GM23338 (cell line): Measurements from ENCODE around the gene TNFRSF4. TPM values are rescaled to one million over a fixed set of nuclear protein-coding genes. Genes with fewer than 3 reads are reported as not detected.

Source experiments
- ATAC-seq: fragments of 200-7000 bp; cut with Tn5 transposase; 3 replicates; pipeline ENCODE4 v1.9.1; 2020
- DNase-seq: peaks from one replicate; pipeline ENCODE4 v3.0.0-alpha.2; 2015; ENCODE audit warnings: low spot score
- H2AFZ ChIP-seq: fragments of 200-600 bp; sonication (generic); 2 replicates; pipeline ENCODE4 v1.8.0; 2016; ENCODE audit warnings: antibody characterized with exemption, mild to moderate bottlenecking, moderate library complexity
- H3F3A ChIP-seq: fragments of 200-600 bp; sonication (generic); replicated peaks from 2 replicates; pipeline ENCODE4 v1.8.0; 2017; ENCODE audit warnings: antibody characterized with exemption, mixed run types, low read depth
- H3K27ac ChIP-seq: fragments of 200-600 bp; sonication (generic); 2 replicates; pipeline ENCODE4 v1.6.1; 2016; ENCODE audit warnings: low read depth
- H3K27me3 ChIP-seq: fragments of 200-600 bp; sonication (generic); 2 replicates; pipeline ENCODE4 v1.8.0; 2016; ENCODE audit warnings: mild to moderate bottlenecking, mixed run types, moderate library complexity; ENCODE audit not compliant: insufficient read depth
- H3K36me3 ChIP-seq: fragments of 200-600 bp; sonication (generic); 2 replicates; pipeline ENCODE4 v1.8.0; 2016; ENCODE audit warnings: mild to moderate bottlenecking; ENCODE audit not compliant: insufficient read depth
- H3K4me1 ChIP-seq: fragments of 200-600 bp; sonication (generic); 2 replicates; pipeline ENCODE4 v1.8.0; 2016; ENCODE audit warnings: mild to moderate bottlenecking, moderate library complexity; ENCODE audit not compliant: insufficient read depth
- H3K4me2 ChIP-seq: fragments of 200-600 bp; sonication (generic); 2 replicates; pipeline ENCODE4 v1.7.1; 2017; ENCODE audit warnings: mixed run types
- H3K4me3 ChIP-seq: fragments of 200-600 bp; sonication (generic); 2 replicates; pipeline ENCODE4 v1.6.1; 2016; ENCODE audit warnings: mixed run types
- H3K79me2 ChIP-seq: fragments of 200-600 bp; sonication (generic); replicated peaks from 2 replicates; pipeline ENCODE4 v1.8.0; 2017; ENCODE audit warnings: mild to moderate bottlenecking; ENCODE audit not compliant: insufficient read depth
- H3K9me2 ChIP-seq: fragments of 200-600 bp; sonication (generic); 2 replicates; pipeline ENCODE4 v1.8.0; 2017; ENCODE audit not compliant: insufficient read depth
- H4K20me1 ChIP-seq: fragments of 200-600 bp; sonication (generic); replicated peaks from 2 replicates; pipeline ENCODE4 v1.8.0; 2017; ENCODE audit warnings: mild to moderate bottlenecking; ENCODE audit not compliant: insufficient read depth
- H3K27ac Mint-ChIP-seq: 2 replicates; pipeline ENCODE4 v1.8.0; 2020; ENCODE audit warnings: inconsistent platforms, mild to moderate bottlenecking, moderate library complexity, mixed read lengths
- H3K27me3 Mint-ChIP-seq: 3 replicates; pipeline ENCODE4 v1.8.0; 2022; ENCODE audit warnings: low read depth, mild to moderate bottlenecking, moderate library complexity, mixed read lengths, inconsistent platforms; ENCODE audit not compliant: insufficient read depth, poor library complexity
- H3K36me3 Mint-ChIP-seq: 3 replicates; pipeline ENCODE4 v1.8.0; 2021; ENCODE audit warnings: low read depth, mild to moderate bottlenecking, inconsistent platforms, moderate library complexity, mixed read lengths
- H3K4me1 Mint-ChIP-seq: 3 replicates; pipeline ENCODE4 v1.8.0; 2020; ENCODE audit warnings: mild to moderate bottlenecking, inconsistent platforms, mixed read lengths
- H3K4me3 Mint-ChIP-seq: 3 replicates; pipeline ENCODE4 v1.8.0; 2021; ENCODE audit warnings: moderate library complexity, mild to moderate bottlenecking, inconsistent platforms, mixed read lengths
- H3K9me3 Mint-ChIP-seq: 3 replicates; pipeline ENCODE4 v1.8.0; 2020; ENCODE audit warnings: moderate library complexity, mild to moderate bottlenecking, inconsistent platforms, mixed read lengths
- CREB1 ChIP-seq: fragments of 250-450 bp; sonication (Bioruptor Pico); IDR thresholded peaks from 2 replicates; pipeline ENCODE4 v1.5.0; 2020; ENCODE audit warnings: low read depth, mild to moderate bottlenecking, moderate library complexity
- CTCF ChIP-seq, 2 experiments: fragments of 200-600 bp in 1 of 2; sonication (generic) in 1 of 2; conservative IDR thresholded peaks; 2 replicates each; pipeline versions ENCODE4 v1.5.1 to v1.6.1; 2016 to 2017; ENCODE audit warnings: antibody characterized with exemption in 2 of 2, low read depth in 2 of 2, mild to moderate bottlenecking in 2 of 2, moderate library complexity in 1 of 2
- ETS1 ChIP-seq: IDR thresholded peaks from 2 replicates; pipeline ENCODE4 v1.6.1; 2016; ENCODE audit warnings: antibody characterized with exemption
- EZH2 ChIP-seq: fragments of 200-600 bp; sonication (generic); IDR thresholded peaks from one replicate; pipeline ENCODE4 v1.8.0; 2017; ENCODE audit warnings: antibody characterized with exemption, mild to moderate bottlenecking, low read depth; ENCODE audit not compliant: unreplicated experiment
- EZH2phosphoT487 ChIP-seq: fragments of 200-600 bp; sonication (generic); IDR thresholded peaks from one replicate; pipeline ENCODE4 v1.8.1; 2018; ENCODE audit warnings: antibody characterized with exemption; ENCODE audit not compliant: unreplicated experiment
- JUNB ChIP-seq: IDR thresholded peaks from one replicate; pipeline ENCODE4 v1.6.1; 2016; ENCODE audit warnings: antibody characterized with exemption; ENCODE audit not compliant: unreplicated experiment
- NANOG ChIP-seq: IDR thresholded peaks from 2 replicates; pipeline ENCODE4 v1.6.1; 2016; ENCODE audit warnings: antibody characterized with exemption, borderline replicate concordance
- POLR2AphosphoS5 ChIP-seq: IDR thresholded peaks from 2 replicates; pipeline ENCODE4 v1.6.1; 2016; ENCODE audit warnings: antibody characterized with exemption, low read depth
- REST ChIP-seq: IDR thresholded peaks from one replicate; pipeline ENCODE4 v1.6.1; 2018; ENCODE audit warnings: antibody characterized with exemption; ENCODE audit not compliant: unreplicated experiment
- STAT1 ChIP-seq: IDR thresholded peaks from one replicate; pipeline ENCODE4 v1.6.1; 2016; ENCODE audit warnings: antibody characterized with exemption; ENCODE audit not compliant: unreplicated experiment
- ZNF114 ChIP-seq: fragments of 250-450 bp; sonication (Bioruptor Pico); IDR thresholded peaks from 2 replicates; pipeline ENCODE4 v1.5.0; 2020; ENCODE audit warnings: mild to moderate bottlenecking, moderate library complexity
- ZNF331 ChIP-seq: fragments of 250-450 bp; sonication (Bioruptor Pico); IDR thresholded peaks from 2 replicates; pipeline ENCODE4 v1.5.0; 2020; ENCODE audit warnings: low read depth, mild to moderate bottlenecking, moderate library complexity
- polyA plus RNA-seq: library from polyadenylated mRNA; unstranded; fragments of >200 nt; fragmentation: Nextera tagmentation; extraction: Ambion mirVana; gene quantifications from 2 replicates; pipeline ENCODE4 v1.2.1, GENCODE V29; 2016
- total RNA-seq: library from RNA; depleted of rRNA; stranded (reverse); fragments of >200 nt; shearing (Covaris generic); gene quantifications from 2 replicates; pipeline ENCODE4 v1.2.3, GENCODE V29; 2014

Gene TNFRSF4
- total and polyA plus RNA-seq, 2 experiments from 2014 or later, result not detected

GRCh38 chr1:1226566-1227362 lies 12.8 kb upstream of the TNFRSF4 start (continued):
- no peak for TF ChIP-seq ZNF114
- TF ChIP-seq REST, result no peak
- TF ChIP-seq EZH2phosphoT487, result no peak
- TF ChIP-seq POLR2AphosphoS5, result no peak
- TF ChIP-seq NANOG, result no peak
- no peak for TF ChIP-seq CREB1 (CRISPR knock-in tag)
- no peak for TF ChIP-seq JUNB
- no peak for TF ChIP-seq STAT1
- TF ChIP-seq CTCF (conservative IDR thresholded peaks at IDR 0.05; ENCODE audit: low read depth in 2 of 2), result no peak
- TF ChIP-seq ETS1, result no peak
- TF ChIP-seq ZNF331 (CRISPR knock-in tag), result no peak
- no peak for TF ChIP-seq EZH2

- Mint-ChIP-seq H3K27me3 (peaks cover 9% of the 10 kb centered on the region), H3K9me3 (no peaks in the 10 kb centered on the region; the same call in 2 of the 3 replicates), H3K27ac (0 out of 2 replicates have a peak overlapping the region, but pooled peaks have one; percentile 4), H3K4me1 (peaks cover 4% of the 10 kb centered on the region), H3K4me3 (no peak overlapping the region), H3K36me3 (peaks cover 33% of the 10 kb centered on the region)
- Histone ChIP-seq H3K9me2 (no peaks in the 10 kb centered on the region), H3F3A (0 out of 2 replicates have a peak, but pooled peaks cover 4% of the 10 kb centered on the region), H3K27me3 (no peaks in the 10 kb centered on the region), H3K4me3 (no peak overlapping the region), H3K27ac (no peak overlapping the region), H3K36me3 (peaks cover 3% of the 10 kb centered on the region; the same call in 1 of the 2 replicates), H3K4me2 (no peak overlapping the region), H4K20me1 (peaks cover 5% of the 10 kb centered on the region; the same call in 1 of the 2 replicates), H3K79me2 (peaks cover 27% of the 10 kb centered on the region), H2AFZ (no peak overlapping the region), H3K4me1 (peaks cover 3% of the 10 kb centered on the region)
- DNase-seq (no peak), ATAC-seq (no peak)
- TF ChIP-seq EZH2 (no peak), JUNB (no peak)
Measured at GRCh38 chr1:1225913-1226312, 12.0 kb upstream of the TNFRSF4 start.
